ENCODE data around the gene NPSR1. TPM values are rescaled to one million over a fixed set of nuclear protein-coding genes. Genes with fewer than 3 reads are reported as not detected.

Gene NPSR1
- total RNA-seq, 2 donors from 2014 or later = not detected

- no peak overlapping the region for H3K27ac Mint-ChIP-seq
- no peak for DNase-seq
- no peak overlapping the region for H3K4me3 Mint-ChIP-seq
- ATAC-seq = no peak
- peaks cover 6% of the 10 kb centered on the region for H3K4me1 Mint-ChIP-seq
- H3K9me3 ChIP-seq (ENCODE audit: control insufficient read depth, low read length, poor library complexity, severe bottlenecking) = no peaks in the 10 kb centered on the region
- H3K27me3 Mint-ChIP-seq = no peaks in the 10 kb centered on the region
- H3K36me3 Mint-ChIP-seq (ENCODE audit: low read depth) = no peaks in the 10 kb centered on the region
Observed at GRCh38 chr7:34728156-34728555, 70.1 kb downstream of the NPSR1 start.

- H3K4me3 Mint-ChIP-seq = no peak overlapping the region
- DNase-seq (no peak), ATAC-seq (no peak)
- peaks cover 4% of the 10 kb centered on the region for H3K4me1 Mint-ChIP-seq
- no peaks in the 10 kb centered on the region for H3K9me3 ChIP-seq (ENCODE audit: control insufficient read depth, low read length, poor library complexity, severe bottlenecking)
- no peak overlapping the region for H3K27ac Mint-ChIP-seq
- no peaks in the 10 kb centered on the region for H3K36me3 Mint-ChIP-seq (ENCODE audit: low read depth)
- peaks cover 10% of the 10 kb centered on the region for H3K27me3 Mint-ChIP-seq
Observed at GRCh38 chr7:34734771-34735170, 76.8 kb downstream of the NPSR1 start.

GRCh38 chr7:34735526-34735925, 77.5 kb downstream of the NPSR1 start:
- H3K27me3 Mint-ChIP-seq = peaks cover 10% of the 10 kb centered on the region
- H3K36me3 Mint-ChIP-seq (ENCODE audit: low read depth) = no peaks in the 10 kb centered on the region
- peaks cover 4% of the 10 kb centered on the region for H3K4me1 Mint-ChIP-seq
- no peak overlapping the region for H3K27ac Mint-ChIP-seq
- no peaks in the 10 kb centered on the region for H3K9me3 ChIP-seq (ENCODE audit: control insufficient read depth, low read length, poor library complexity, severe bottlenecking)
- ATAC-seq (no peak), DNase-seq (no peak)
- H3K4me3 Mint-ChIP-seq = no peak overlapping the region

DNA sequence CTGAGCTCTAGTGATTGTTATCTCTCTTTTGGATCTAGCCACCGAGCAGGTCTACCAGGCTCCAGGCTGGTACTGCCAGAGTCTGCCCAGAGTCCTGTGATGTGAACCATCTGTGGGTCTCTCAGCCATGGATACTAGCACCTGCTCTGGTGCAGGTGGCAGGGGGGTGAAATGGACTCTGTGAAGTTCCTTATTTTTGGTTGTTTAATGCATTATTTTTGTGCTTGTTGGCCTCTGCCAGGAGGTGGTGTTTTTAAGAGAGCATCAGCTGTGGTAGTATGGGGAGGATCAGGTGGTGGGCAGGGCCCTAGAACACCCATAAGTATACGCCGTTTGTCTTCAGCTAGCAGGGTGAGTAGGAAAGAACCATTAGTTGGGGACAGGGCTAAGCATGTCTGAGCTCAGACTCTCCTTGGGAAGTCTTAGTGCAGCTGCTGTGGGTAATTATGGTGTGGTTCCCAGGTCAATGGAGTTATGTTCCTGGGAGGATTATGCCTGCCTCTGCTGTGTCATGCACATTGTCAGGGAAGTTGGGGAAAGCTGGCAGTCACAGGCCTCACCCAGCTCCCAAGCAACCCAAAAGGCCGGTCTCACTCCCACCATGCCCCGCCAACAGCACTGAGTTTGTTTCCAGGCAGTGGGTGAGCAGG, 81.8 kb downstream of the NPSR1 start:
- H3K4me3 Mint-ChIP-seq = no peak overlapping the region
- ATAC-seq (no peak), DNase-seq (no peak)
- peaks cover 4% of the 10 kb centered on the region for H3K4me1 Mint-ChIP-seq
- H3K9me3 ChIP-seq (ENCODE audit: control insufficient read depth, low read length, poor library complexity, severe bottlenecking) = no peaks in the 10 kb centered on the region
- peaks cover 21% of the 10 kb centered on the region for H3K27me3 Mint-ChIP-seq
- no peak overlapping the region for H3K27ac Mint-ChIP-seq
- no peaks in the 10 kb centered on the region for H3K36me3 Mint-ChIP-seq (ENCODE audit: low read depth)

- Mint-ChIP-seq H3K27ac (no peak overlapping the region), H3K36me3 (ENCODE audit: low read depth) (no peaks in the 10 kb centered on the region), H3K27me3 (peaks cover 21% of the 10 kb centered on the region), H3K4me1 (peaks cover 4% of the 10 kb centered on the region), H3K4me3 (no peak overlapping the region)
- H3K9me3 ChIP-seq (ENCODE audit: control insufficient read depth, low read length, poor library complexity, severe bottlenecking) = no peaks in the 10 kb centered on the region
- DNase-seq (no peak), ATAC-seq (no peak)
Observed at GRCh38 chr7:34740840-34741239, 82.8 kb downstream of the NPSR1 start.

GRCh38 chr7:34747176-34747781, 89.3 kb downstream of the NPSR1 start:
- Mint-ChIP-seq H3K27ac (no peak overlapping the region), H3K36me3 (ENCODE audit: low read depth) (no peaks in the 10 kb centered on the region)

DNA sequence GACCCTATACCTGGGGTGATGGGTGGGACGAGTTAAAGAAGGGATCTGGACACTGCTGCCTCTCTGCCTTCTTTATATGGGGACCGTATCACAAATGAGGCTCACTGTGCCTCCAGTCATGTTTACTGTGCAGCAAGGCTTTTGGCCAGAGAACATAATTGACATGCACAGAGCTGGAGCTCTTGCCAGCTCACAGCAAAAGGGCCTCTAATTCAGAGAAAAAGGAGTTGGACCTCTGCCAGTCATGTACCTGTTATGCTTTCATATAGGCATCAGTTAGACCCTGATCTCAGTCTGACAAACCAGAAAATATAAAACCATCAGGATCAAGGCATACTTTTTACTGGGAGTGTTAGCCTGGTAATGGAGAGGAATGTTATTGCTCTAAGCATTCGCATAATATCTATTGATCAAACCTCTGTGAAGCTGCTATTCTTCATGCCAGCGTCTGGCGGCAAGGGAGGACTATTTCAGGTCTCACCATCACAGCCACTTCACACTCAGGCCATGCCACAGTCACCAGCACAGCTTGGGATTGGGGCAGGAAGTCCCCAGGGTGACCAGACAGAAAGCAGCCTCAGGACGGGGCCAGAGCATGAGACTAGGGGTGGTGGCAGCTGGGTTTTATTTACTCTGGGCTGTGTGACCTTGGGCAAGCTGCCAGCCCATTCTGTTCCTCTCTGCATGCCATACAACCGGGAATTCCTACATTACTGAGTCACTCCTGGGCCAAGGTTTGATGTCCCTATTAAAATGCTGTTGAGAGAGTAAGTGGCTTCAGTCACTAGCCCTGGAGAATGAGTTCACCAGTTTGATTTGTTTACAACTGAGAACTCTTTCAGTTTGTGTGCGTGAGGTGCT, 90.1 kb downstream of the NPSR1 start:
- H3K36me3 Mint-ChIP-seq (ENCODE audit: low read depth) = no peaks in the 10 kb centered on the region

More at GRCh38 chr7:34747176-34747781, 89.3 kb downstream of the NPSR1 start:
- no peaks in the 10 kb centered on the region for H3K9me3 ChIP-seq (ENCODE audit: control insufficient read depth, low read length, poor library complexity, severe bottlenecking)
- ATAC-seq (no peak), DNase-seq (no peak)
- peaks cover 22% of the 10 kb centered on the region for H3K27me3 Mint-ChIP-seq
- no peak overlapping the region for H3K4me3 Mint-ChIP-seq
- no peaks in the 10 kb centered on the region for H3K4me1 Mint-ChIP-seq

DNA sequence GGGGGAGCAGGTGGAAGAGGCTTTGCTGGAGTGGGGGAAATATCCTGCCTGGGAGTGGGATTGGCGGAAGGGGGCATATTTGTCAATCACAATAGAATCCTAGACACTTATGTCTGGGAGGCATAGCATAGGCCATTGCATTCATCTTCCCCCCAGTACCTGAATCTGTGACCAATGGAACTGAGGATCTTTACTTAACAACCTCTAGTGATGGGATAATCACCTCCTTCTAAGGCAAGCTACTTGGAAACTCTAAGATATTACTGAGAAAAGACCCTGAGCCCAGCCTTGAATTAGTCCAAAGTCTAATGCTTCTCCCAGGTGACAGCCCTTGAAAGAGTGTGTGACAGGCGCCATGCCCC, 90.7 kb downstream of the NPSR1 start:
- Mint-ChIP-seq H3K4me1 (no peaks in the 10 kb centered on the region), H3K27me3 (peaks cover 17% of the 10 kb centered on the region), H3K36me3 (ENCODE audit: low read depth) (no peaks in the 10 kb centered on the region), H3K4me3 (no peak overlapping the region), H3K27ac (no peak overlapping the region)
- DNase-seq = no peak
- no peaks in the 10 kb centered on the region for H3K9me3 ChIP-seq (ENCODE audit: control insufficient read depth, low read length, poor library complexity, severe bottlenecking)
- no peak for ATAC-seq

More for the DNA sequence above, 90.1 kb downstream of the NPSR1 start:
- no peaks in the 10 kb centered on the region for H3K9me3 ChIP-seq (ENCODE audit: control insufficient read depth, low read length, poor library complexity, severe bottlenecking)
- DNase-seq (no peak), ATAC-seq (no peak)
- Mint-ChIP-seq H3K27me3 (peaks cover 22% of the 10 kb centered on the region), H3K4me3 (no peak overlapping the region), H3K27ac (no peak overlapping the region), H3K4me1 (no peaks in the 10 kb centered on the region)

- no peaks in the 10 kb centered on the region for H3K4me1 Mint-ChIP-seq
- no peak for DNase-seq
- peaks cover 15% of the 10 kb centered on the region for H3K27me3 Mint-ChIP-seq
- H3K36me3 Mint-ChIP-seq (ENCODE audit: low read depth) = no peaks in the 10 kb centered on the region
- H3K9me3 ChIP-seq (ENCODE audit: control insufficient read depth, low read length, poor library complexity, severe bottlenecking) = no peaks in the 10 kb centered on the region
- ATAC-seq = no peak
- no peak overlapping the region for H3K4me3 Mint-ChIP-seq
- no peak overlapping the region for H3K27ac Mint-ChIP-seq
Observed at GRCh38 chr7:34749446-34749845, 91.4 kb downstream of the NPSR1 start.

DNA sequence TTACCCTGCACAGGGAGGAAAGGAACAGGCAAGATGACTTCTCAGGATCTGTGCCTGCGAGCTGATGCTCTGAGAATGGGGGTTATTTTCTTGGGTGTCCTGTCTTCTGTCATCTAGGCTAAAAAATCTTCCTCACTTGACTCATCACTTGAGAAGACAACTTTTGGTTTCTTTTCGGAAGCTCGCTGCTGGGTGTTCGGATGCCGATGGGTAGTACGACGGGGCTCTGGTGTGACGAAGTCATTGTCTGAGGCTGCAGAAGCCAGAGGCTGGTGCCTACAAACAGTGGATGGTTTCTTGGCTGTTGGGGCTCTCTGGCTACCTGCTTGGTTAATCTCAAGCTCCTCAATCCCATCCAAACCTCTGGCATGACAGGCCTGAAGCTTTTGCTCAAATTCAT, 92.2 kb downstream of the NPSR1 start:
- no peaks in the 10 kb centered on the region for H3K4me1 Mint-ChIP-seq
- no peak for ATAC-seq
- DNase-seq = no peak
- peaks cover 11% of the 10 kb centered on the region for H3K27me3 Mint-ChIP-seq
- H3K4me3 Mint-ChIP-seq = no peak overlapping the region
- no peaks in the 10 kb centered on the region for H3K9me3 ChIP-seq (ENCODE audit: control insufficient read depth, low read length, poor library complexity, severe bottlenecking)
- H3K36me3 Mint-ChIP-seq (ENCODE audit: low read depth) = no peaks in the 10 kb centered on the region
- H3K27ac Mint-ChIP-seq = no peak overlapping the region

DNA sequence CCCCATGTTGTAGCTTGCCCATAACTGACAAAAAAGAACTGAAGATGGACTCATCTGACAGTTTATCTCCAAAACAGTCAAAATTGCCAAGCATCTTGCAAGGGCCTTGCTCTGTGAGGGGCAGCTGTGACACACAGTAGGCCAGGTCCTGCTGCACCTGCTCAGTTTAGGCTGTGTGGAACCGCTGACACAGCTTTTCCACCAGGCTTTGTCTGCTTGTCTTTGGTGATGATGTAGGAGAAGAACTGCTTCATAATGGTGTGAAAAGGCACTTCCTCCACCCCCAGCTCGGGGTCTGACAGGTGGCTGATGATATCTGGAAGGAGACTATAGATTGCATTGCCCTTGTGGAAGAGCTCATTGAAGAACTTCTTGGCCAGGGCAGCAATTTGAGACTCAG, 92.6 kb downstream of the NPSR1 start:
- DNase-seq (no peak), ATAC-seq (no peak)
- no peak overlapping the region for H3K4me3 Mint-ChIP-seq
- no peaks in the 10 kb centered on the region for H3K36me3 Mint-ChIP-seq (ENCODE audit: low read depth)
- peaks cover 11% of the 10 kb centered on the region for H3K27me3 Mint-ChIP-seq
- H3K27ac Mint-ChIP-seq = no peak overlapping the region
- H3K4me1 Mint-ChIP-seq = no peaks in the 10 kb centered on the region
- H3K9me3 ChIP-seq (ENCODE audit: control insufficient read depth, low read length, poor library complexity, severe bottlenecking) = no peaks in the 10 kb centered on the region

DNA sequence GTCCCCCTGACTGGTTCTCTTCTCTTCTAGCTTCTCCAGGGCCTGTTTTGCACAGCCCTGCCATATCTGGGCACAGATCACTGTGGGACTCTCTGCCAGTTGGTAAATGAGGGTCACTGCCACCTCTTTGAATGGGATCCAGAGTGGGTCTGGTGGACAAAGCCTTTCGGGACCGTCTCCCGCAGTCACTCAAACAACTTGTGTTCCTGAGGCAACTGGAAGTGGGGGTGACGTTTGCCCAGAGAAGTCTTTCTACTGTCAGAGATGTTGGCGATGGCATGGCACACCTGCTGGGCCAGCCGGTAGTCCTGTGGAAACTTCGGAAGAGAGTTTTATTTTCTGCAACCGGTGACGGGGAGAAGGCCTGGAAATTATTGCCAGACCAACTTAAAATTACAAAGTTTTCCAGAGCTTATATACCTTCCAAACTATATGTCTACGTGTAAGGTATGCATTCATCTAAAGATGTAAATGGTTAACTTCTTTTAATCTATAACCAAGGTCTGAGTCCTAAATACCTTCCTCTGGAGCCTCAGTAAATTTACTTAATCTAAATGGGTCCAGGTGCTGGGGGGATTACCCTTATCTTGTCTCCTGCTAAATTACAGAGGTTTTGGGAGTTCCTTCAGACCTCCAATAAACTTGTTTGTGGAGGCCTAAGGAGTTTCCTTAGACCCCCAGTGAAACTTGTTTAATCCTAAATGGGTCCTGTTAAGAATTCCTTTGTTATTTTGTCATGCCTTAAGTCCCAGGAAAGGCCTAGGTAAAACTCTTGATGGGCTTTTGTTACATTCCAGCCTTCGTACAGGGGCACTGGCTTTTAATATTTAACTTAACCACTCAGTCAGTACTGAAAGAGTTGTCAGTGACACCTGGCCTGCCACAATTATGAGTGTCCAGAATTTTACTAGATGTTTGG, 94.0 kb downstream of the NPSR1 start:
- no peak overlapping the region for H3K27ac Mint-ChIP-seq
- no peaks in the 10 kb centered on the region for H3K4me1 Mint-ChIP-seq
- H3K27me3 Mint-ChIP-seq = peaks cover 11% of the 10 kb centered on the region
- no peak for ATAC-seq
- DNase-seq = no peak
- H3K4me3 Mint-ChIP-seq = no peak overlapping the region
- H3K9me3 ChIP-seq (ENCODE audit: control insufficient read depth, low read length, poor library complexity, severe bottlenecking) = no peaks in the 10 kb centered on the region
- H3K36me3 Mint-ChIP-seq (ENCODE audit: low read depth) = no peaks in the 10 kb centered on the region

- H3K36me3 Mint-ChIP-seq (ENCODE audit: low read depth) = no peaks in the 10 kb centered on the region
- H3K27ac Mint-ChIP-seq = no peak overlapping the region
- H3K4me3 Mint-ChIP-seq = no peak overlapping the region
- no peaks in the 10 kb centered on the region for H3K9me3 ChIP-seq (ENCODE audit: control insufficient read depth, low read length, poor library complexity, severe bottlenecking)
- DNase-seq = no peak
- H3K27me3 Mint-ChIP-seq = peaks cover 18% of the 10 kb centered on the region
- no peak for ATAC-seq
- H3K4me1 Mint-ChIP-seq = no peaks in the 10 kb centered on the region
Observed at GRCh38 chr7:34752929-34753328, 94.9 kb downstream of the NPSR1 start.

Data from T-helper 17 cell (primary cell).